Fibroblast of mammary gland (primary cell): Measurements from ENCODE around the gene MRPL28.
"Not testable (repeated sequence)": the region's sequence is repeated elsewhere in the genome, so short reads cannot be mapped to it uniquely, and the experiment has no call there.

Experiments used
- DNase-seq: peaks from one replicate; pipeline ENCODE4 v3.0.0-alpha.2; 2010; ENCODE audit warnings: low read depth
- H3K4me3 ChIP-seq: 2 replicates; pipeline ENCODE4 v1.5.1; 2011; ENCODE audit warnings: low read depth, mild to moderate bottlenecking, low read length, moderate library complexity; ENCODE audit not compliant: control insufficient read depth
- TF ChIP-seq, protein P1 (sequence below): conservative IDR thresholded peaks from 2 replicates; pipeline ENCODE4 v1.5.1; 2011; ENCODE audit warnings: low read depth, low read length, inconsistent platforms; ENCODE audit not compliant: control insufficient read depth, insufficient read depth

The MRPL28 gene

DNA sequence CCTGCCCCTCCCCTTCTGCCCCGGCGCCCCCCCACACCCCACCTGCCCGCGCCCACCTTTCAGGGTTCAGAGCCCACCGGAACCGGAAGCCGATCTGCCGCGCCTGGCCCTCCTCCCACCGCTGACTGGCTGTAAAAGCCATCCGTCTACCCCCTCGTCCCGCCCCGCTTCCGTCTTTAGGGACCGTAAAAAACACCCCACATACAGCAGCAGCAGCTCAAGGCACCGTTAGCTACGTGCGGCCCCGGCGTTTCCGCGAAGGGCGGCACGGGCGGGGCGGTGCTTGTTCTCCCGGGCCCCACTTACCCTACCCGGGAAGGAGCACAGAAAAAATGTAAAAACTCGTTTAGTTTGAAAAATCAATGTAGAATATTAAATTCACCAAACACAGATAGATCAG is at the start of gene MRPL28:
Gene MRPL28, minus strand, starts transcription at position 96 of the 400 bp plus-strand sequence. CDS start 320 bp downstream, outside the sequence.
- DNase-seq = peak; percentile 92
- TF ChIP-seq, protein P1, sequence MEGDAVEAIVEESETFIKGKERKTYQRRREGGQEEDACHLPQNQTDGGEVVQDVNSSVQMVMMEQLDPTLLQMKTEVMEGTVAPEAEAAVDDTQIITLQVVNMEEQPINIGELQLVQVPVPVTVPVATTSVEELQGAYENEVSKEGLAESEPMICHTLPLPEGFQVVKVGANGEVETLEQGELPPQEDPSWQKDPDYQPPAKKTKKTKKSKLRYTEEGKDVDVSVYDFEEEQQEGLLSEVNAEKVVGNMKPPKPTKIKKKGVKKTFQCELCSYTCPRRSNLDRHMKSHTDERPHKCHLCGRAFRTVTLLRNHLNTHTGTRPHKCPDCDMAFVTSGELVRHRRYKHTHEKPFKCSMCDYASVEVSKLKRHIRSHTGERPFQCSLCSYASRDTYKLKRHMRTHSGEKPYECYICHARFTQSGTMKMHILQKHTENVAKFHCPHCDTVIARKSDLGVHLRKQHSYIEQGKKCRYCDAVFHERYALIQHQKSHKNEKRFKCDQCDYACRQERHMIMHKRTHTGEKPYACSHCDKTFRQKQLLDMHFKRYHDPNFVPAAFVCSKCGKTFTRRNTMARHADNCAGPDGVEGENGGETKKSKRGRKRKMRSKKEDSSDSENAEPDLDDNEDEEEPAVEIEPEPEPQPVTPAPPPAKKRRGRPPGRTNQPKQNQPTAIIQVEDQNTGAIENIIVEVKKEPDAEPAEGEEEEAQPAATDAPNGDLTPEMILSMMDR = no peak
- peak within 1 kb of the TSS; percentile 39 for H3K4me3 ChIP-seq

DNA sequence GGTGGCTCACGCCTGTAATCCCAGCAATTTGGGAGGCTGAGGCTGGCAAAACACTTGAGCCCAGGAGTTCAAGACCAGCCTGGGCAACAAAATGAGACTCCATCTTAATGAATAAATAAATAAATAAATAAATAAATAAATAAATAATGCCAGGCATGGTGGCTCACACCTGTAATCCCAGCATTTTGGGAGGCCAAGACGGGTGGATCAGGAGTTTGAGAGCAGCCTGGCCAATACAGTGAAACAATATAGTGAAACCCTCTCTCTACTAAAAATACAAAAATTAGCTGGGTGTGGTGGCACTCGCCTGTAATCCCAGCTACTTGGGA is 44.8 kb upstream of the MRPL28 start:
- not testable (repeated sequence) for DNase-seq, H3K4me3 ChIP-seq

DNA sequence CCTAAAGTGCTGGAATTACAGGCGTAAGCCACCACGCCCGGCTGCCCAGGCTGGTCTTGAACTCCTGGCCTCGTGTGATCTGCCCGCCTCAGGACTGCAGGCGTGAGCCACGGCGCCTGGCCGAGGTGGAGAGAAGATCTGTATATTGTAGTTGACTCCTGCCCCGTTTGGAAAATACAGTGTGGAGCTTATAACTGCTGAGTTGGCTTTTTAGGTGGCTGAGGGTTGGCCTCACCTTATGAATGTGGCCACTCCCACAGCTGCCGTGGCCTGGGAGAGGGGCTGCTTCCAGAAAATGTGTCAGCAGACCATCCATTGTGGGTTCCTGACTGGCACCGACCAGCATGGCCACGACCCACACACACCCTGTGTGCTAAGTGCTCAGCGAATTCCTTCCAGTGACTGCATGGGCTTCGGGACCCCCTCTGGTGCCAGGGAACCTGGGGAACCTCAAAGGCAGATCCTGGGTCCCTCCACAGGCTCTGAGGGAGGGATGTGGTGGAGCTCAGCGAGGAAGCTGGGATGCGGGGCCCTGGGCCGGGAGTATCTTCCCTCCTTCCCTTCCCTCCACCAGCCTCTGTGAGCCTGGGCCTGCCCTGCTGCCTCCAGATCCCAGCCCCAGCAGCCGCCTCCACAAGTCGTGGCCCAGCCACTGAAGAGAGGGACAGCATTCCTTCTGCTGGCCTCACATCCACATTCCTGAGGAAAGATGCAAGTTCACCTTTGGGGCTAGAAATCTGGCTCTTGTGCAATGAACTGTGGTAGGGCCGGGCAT is 44.2 kb upstream of the MRPL28 start:
- TF ChIP-seq, protein P1 = no peak
- no peak for DNase-seq
- H3K4me3 ChIP-seq = no peak overlapping the region

DNA sequence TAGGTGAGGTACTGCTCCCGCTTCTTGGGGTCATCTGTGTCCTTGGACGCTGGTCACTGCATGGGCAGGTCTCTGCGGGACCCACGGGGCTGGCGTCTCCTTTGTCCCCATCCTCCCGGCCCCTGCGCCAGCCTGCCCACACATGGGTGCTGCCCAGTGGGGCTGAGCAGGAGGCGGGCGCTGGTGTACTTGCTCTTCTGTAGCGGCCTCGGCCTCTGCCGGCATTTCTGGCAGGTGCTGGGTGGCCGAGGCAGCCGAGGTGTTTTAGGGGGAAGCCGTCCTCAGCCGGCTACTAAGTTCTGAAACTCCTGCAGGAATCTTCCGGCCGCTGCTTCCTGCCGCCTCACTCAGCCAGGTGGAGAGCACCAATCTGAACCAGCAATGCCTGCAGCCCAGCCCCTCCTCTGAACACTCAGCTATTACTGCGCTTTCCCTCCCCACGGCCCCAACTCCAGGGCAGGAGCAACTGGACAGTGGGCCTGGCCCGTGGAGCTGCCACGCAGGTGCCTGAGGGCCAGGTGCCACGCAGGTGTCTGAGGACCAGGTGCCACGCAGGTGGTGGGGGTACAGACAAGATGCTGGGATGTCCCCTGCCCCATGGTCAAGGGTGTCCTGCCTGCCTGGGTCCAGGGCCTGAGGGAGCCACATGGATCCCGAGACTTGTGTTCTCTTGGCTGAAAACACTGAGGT is 41.4 kb upstream of the MRPL28 start:
- TF ChIP-seq, protein P1 = no peak
- DNase-seq = no peak
- no peak overlapping the region for H3K4me3 ChIP-seq

DNA sequence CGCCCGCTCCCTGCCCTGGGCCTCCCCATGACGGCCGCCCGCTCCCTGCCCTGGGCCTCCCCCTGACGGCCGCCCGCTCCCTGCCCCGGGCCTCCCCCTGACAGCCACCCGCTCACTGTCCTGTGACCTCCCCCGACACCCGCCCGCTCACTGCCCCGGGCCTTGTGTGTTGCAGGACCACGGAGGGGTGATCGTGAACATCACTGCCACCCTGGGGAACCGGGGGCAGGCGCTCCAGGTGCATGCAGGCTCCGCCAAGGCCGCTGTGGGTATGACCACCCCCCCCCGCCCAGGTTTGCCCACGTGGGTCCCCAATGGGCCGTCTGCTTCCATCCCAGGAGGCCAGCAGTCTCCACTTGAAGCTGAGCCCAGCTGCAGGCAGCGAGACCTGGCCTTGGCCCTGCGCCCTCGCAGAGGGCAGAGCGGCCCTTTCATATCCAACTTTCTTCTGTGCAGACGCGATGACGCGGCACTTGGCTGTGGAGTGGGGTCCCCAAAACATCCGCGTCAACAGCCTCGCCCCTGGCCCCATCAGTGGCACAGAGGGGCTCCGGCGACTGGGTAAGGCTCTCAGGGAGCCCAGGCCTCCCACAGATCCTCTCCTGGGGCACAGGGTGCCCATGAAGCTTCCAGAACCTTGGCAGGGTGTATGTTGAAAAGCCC is 40.3 kb upstream of the MRPL28 start:
- no peak overlapping the region for H3K4me3 ChIP-seq
- TF ChIP-seq, protein P1 = no peak
- no peak for DNase-seq

DNA sequence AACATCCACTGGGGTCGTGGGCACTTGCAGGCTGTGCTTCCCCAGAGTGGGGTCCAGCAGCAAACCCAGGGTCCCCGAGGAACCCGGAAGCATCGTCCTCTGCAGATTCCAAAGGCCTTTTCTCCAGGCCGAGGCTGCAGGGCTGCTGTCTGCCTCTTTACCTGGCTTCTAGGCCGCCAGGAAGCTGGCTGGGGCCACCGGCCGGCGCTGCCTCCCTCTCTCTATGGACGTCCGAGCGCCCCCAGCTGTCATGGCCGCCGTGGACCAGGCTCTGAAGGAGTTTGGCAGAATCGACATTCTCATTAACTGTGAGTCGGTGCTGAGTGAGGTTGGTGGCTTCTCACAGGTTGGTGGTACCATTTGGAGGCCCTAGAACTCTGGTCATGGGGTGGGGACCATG is 36.9 kb upstream of the MRPL28 start:
- DNase-seq = no peak
- no peak overlapping the region for H3K4me3 ChIP-seq
- TF ChIP-seq, protein P1 = no peak
